Pancreas (tissue), 10 donors: ENCODE results near the gene RASA3. TPM values are rescaled to one million over a fixed set of nuclear protein-coding genes. Genes with fewer than 3 reads are reported as not detected.

Experiments used
- ATAC-seq, 4 donors: fragments of 200-7000 bp; cut with Tn5 transposase; one replicate each; pipeline versions ENCODE4 v1.8.0 to v1.9.1; 2020; ENCODE audit warnings: mild to moderate bottlenecking in 4 of 4, moderate library complexity in 4 of 4
- DNase-seq, 6 donors: peaks; one replicate each; pipeline ENCODE4 v3.0.0-alpha.2; 2020
- FAIRE-seq: peaks from 2 replicates; lab custom pipeline; 2012; peaks lifted over from hg19 to GRCh38; lab: Jason Lieb, UNC
- H3K27ac ChIP-seq, 4 donors: fragments of 200-600 bp; sonication (generic); 1 replicate in 3 of 4; 2 replicates in 1 of 4; pipeline versions ENCODE4 v1.5.0 to v1.8.0; 2020
- H3K27me3 ChIP-seq, 4 donors: fragments of 200-600 bp; one replicate each; pipeline ENCODE4 v1.8.0; 2021
- H3K36me3 ChIP-seq, 3 donors: fragments of 200-600 bp; sonication (generic) in 1 of 3; one replicate each; pipeline versions ENCODE4 v1.5.0 to v1.8.0; 2020 to 2021
- H3K4me1 ChIP-seq, 3 donors: fragments of 200-600 bp; one replicate each; pipeline ENCODE4 v1.8.0; 2021
- H3K4me3 ChIP-seq, 4 donors: fragments of 200-600 bp; sonication (generic) in 2 of 4; one replicate each; pipeline versions ENCODE4 v1.5.0 to v1.8.0; 2020 to 2021
- H3K9me3 ChIP-seq, 4 donors: fragments of 200-600 bp; one replicate each; pipeline ENCODE4 v1.8.0; 2021
- CTCF ChIP-seq, 4 donors: fragments of 200-600 bp; sonication (generic) in 3 of 4; IDR thresholded peaks; one replicate each; pipeline versions ENCODE4 v1.5.0 to v1.8.0; 2021; ENCODE audit warnings: antibody characterized with exemption in 4 of 4
- WGBS, 2 donors: extraction: QIAGEN DNeasy Blood & Tissue Kit; methylation state at CpG; one replicate each; pipeline ENCODE4 v1.1.7; 2013; 5-methylcytosine and 5-hydroxymethylcytosine counted together
- intact Hi-C, 3 donors: fragments of 100-400 bp; cut with DNase I; formaldehyde crosslinking; loops; one replicate each; pipeline versions ENCODE4 v1.11.1 to v1.14.2; 2022
- polyA plus RNA-seq, 2 donors: library from polyadenylated mRNA; stranded (reverse); fragments of 200-250 nt; gene quantifications; one replicate each; pipeline ENCODE4 v1.2.3, GENCODE V29; 2013
- total RNA-seq, 6 donors: library from RNA; stranded (reverse); fragmentation: NEBNext Ultra II Directional in 4 of 6; extraction: Animal tissue kit (Norgen Biotek cat#: 25700) in 4 of 6; gene quantifications; one replicate each; pipeline versions ENCODE4 v1.2.1 to v1.2.4, GENCODE V29; 2021 to 2023
- donor health status: healthy with polysubstance abuse.
- donor health status: DM: no; HTN: no; CAD: no; lungs with moderate emphysema.
- donor health status: DM: no; HTN: no; CAD: no.
- donor health status: control.
- donor health status: control.
- donor health status: Bipolar disorder and iron deficiency.
- donor health status: DM: yes; HTN: yes; CAD: no.
- donor health status: DM: no; HTN: no; CAD: no.
- donor health status: DM: no; HTN: no; CAD: no.
- donor health status: DM: yes; HTN: yes; CAD: no.

RASA3 gene
- total and polyA plus RNA-seq, 8 donors, result 5.7 to 11.2 (median 9.1) TPM

DNA sequence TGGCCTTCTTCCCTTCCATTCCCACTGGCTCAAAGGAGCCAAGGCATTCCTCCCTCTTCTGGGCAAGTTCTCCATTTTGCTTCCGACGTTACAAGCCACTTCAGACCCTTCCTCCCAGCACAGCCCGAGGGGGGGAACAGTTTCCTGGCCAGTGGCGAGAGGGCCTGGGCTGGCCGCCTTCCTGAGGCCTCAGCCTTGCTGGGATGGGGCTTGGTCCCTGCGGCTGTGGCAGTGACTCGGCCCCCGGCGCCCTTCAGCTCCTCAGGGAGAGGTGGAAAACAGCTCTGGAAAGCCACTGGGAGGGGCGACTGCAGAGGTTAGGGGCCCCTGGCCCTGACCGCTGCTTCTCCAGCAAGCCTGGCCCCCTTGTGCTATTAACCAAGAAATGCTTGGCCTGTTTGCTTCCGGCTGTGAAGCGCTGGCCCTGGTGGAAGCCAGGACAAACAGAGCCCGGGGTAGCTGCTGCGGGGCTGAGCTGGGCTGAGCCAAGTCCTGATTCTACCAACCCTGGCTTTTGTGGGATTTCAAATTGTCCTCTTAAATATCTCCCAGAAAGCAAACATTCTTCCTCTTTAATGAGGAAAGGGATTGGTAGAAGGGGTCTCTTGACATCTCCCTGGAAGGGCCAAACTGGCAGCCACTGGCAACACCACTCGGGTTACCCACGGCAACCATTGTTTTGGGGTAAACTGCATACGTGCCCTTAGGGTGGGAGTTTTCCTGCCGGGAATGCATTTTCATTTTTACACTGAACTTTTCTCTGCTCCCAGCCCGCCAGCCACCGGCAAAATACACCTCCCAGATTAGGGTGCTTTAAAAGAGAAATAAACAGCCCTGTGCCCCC lies 197.2 kb downstream of the RASA3 start:
- TF ChIP-seq CTCF (IDR thresholded peaks at IDR 0.05), result no peak
- H3K27ac ChIP-seq, result no peak overlapping the region
- WGBS, 2 donors, result 65 to 76% methylated on average over 21 of the region's 21 CpGs
- no peaks in the 10 kb centered on the region for H3K9me3 ChIP-seq
- no peak for FAIRE-seq
- no peaks in the 10 kb centered on the region for H3K27me3 ChIP-seq
- H3K4me3 ChIP-seq, result no peak overlapping the region
- ATAC-seq, result no peak
- peak in 1 of 6 donors; percentile 49 for DNase-seq
- H3K36me3 ChIP-seq, result no peaks in the 10 kb centered on the region
- H3K4me1 ChIP-seq, result peaks cover 0 to 7% (median 0%) of the 10 kb centered on the region in 3 donors
- intact Hi-C loops, result loop anchor here in 1 of 3 donors (10.0 kb wide), 1 partner anchor 110 kb away; no protein-coding TSS in a partner anchor

DNA sequence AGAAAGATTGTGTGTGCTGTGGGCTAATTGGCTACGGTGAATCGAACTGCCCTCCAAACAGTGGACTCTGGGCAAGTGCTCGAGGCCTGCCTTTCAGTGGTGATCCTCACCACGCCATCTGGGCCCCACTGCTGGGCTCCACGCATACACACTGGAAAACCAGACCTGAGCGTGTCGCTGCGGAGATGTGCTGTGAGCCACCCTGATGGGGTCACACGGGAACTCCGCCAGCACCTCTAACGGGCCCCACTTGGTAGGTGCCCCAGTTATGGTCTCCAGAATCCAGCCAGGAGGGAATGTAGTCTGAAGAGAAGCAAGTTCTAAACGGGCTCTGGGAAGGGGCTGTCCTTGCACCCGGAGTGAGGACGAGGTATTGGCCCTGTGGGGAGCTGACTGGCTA lies 197.8 kb downstream of the RASA3 start:
- ATAC-seq (no peak), FAIRE-seq (no peak), DNase-seq (peak in 1 of 6 donors; percentile 39)
- H3K9me3 ChIP-seq, result no peaks in the 10 kb centered on the region
- intact Hi-C loops, result loop anchor here in 1 of 3 donors (10.0 kb wide), 1 partner anchor 110 kb away; no protein-coding TSS in a partner anchor
- 79 to 87% methylated on average over 14 of the region's 14 CpGs for WGBS, 2 donors
- H3K27ac ChIP-seq, result no peak overlapping the region
- H3K4me3 ChIP-seq, result no peak overlapping the region
- H3K4me1 ChIP-seq, result peaks cover 0 to 7% (median 0%) of the 10 kb centered on the region in 3 donors
- H3K36me3 ChIP-seq, result no peaks in the 10 kb centered on the region
- no peak for TF ChIP-seq CTCF (IDR thresholded peaks at IDR 0.05)
- no peaks in the 10 kb centered on the region for H3K27me3 ChIP-seq

DNA sequence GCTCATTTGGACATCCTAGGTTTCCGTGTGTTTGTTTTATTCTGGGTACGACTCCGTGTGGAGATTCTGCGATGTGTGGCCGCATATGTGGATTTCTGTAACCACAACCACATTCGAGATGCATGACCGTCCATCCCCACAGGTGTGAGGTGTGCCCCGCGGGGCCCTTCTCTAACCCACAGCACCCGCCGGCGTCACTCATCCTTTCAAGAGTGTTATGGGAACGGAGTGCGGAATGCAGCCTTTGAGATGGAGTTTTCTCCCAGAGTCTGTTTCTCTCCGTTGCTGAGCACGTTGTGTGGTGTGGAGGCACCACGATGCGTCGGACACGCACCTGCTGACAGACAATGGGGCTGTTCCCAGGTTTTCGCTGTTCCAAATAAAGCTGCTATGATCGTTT lies 198.5 kb downstream of the RASA3 start:
- Histone ChIP-seq H3K9me3 (no peaks in the 10 kb centered on the region), H3K4me1 (peaks cover 0 to 5% (median 0%) of the 10 kb centered on the region in 3 donors), H3K4me3 (no peak overlapping the region), H3K27me3 (no peaks in the 10 kb centered on the region), H3K36me3 (no peaks in the 10 kb centered on the region), H3K27ac (no peak overlapping the region)
- 84 to 88% methylated on average over 22 of the region's 22 CpGs for WGBS, 2 donors
- FAIRE-seq (no peak), ATAC-seq (no peak), DNase-seq (peak in 1 of 6 donors; percentile 34)
- intact Hi-C loops, result loop anchor here in 1 of 3 donors (10.0 kb wide), 1 partner anchor 109 kb away; no protein-coding TSS in a partner anchor
- no peak for TF ChIP-seq CTCF (IDR thresholded peaks at IDR 0.05)

DNA sequence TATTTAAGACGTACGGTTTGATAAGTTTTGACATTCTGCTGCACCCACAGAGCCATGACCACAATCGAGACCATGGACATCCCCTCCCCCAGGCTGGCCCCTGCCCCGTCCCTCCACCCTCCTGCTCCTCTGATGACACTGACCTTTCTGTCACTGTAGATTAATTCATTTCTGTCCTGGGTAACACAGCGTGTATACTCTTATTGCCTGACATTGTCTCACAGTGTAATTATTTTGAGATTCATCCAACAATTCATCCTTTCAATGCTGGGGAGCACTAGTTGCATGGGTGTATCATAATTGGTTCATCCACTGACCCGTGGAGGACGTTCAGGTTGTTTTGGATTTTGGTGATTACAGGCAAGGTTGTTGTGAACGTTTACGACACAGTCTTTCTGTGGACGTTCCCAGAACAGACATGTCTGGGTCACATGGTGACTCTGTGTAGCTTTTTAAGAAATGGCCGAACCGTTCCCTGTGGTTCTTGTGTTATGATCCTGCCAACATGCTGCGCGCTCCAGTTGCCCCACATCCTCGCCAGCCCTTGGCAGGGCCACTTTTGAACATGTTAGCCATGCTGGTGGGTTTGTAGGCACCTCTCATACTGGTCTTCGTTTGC lies 200.5 kb downstream of the RASA3 start:
- Histone ChIP-seq H3K4me3 (no peak overlapping the region), H3K27me3 (no peaks in the 10 kb centered on the region), H3K27ac (no peak overlapping the region), H3K9me3 (no peaks in the 10 kb centered on the region), H3K4me1 (no peaks in the 10 kb centered on the region), H3K36me3 (no peaks in the 10 kb centered on the region)
- DNase-seq (peak in 2 of 6 donors; percentile 3 to 10), ATAC-seq (no peak), FAIRE-seq (no peak)
- no peak for TF ChIP-seq CTCF (IDR thresholded peaks at IDR 0.05)
- intact Hi-C loops, result loop anchor here in 1 of 3 donors (10.0 kb wide), 1 partner anchor 107 kb away; no protein-coding TSS in a partner anchor
- 61 to 74% methylated on average over 16 of the region's 16 CpGs for WGBS, 2 donors
